GM18861 (cell line): Measurements from ENCODE around the gene TMEM168.
"Not testable (repeated sequence)": the region's sequence is repeated elsewhere in the genome, so short reads cannot be mapped to it uniquely, and the experiment has no call there.

ENCODE experiments used
- ATAC-seq: cut with Tn5 transposase; IDR thresholded peaks from one replicate; pipeline ENCODE4 v1.9.1; 2021; ENCODE audit not compliant: unreplicated experiment

Gene TMEM168

GRCh38 chr7:112789817-112790585 lies at the start of gene TMEM168:
Gene TMEM168 (minus strand): TSS chr7:112790393. CDS start chr7:112784825, 5,568 bp downstream.
- ATAC-seq: peak; percentile 79

- not testable (repeated sequence) for ATAC-seq
Observed at GRCh38 chr7:112835928-112836327, 45.7 kb upstream of the TMEM168 start.

GRCh38 chr7:112833082-112833481 lies 42.9 kb upstream of the TMEM168 start:
- no peak for ATAC-seq

GRCh38 chr7:112830769-112831168 lies 40.6 kb upstream of the TMEM168 start:
- no peak for ATAC-seq

- no peak for ATAC-seq
Observed at GRCh38 chr7:112828696-112829095, 38.5 kb upstream of the TMEM168 start.

GRCh38 chr7:112821345-112821744 lies 31.2 kb upstream of the TMEM168 start:
- no peak for ATAC-seq

- ATAC-seq: no peak
Observed at GRCh38 chr7:112819536-112819935, 29.3 kb upstream of the TMEM168 start.

- ATAC-seq: no peak
Observed at GRCh38 chr7:112806156-112806555, 16.0 kb upstream of the TMEM168 start.

- ATAC-seq: no peak
Observed at GRCh38 chr7:112802406-112802805, 12.2 kb upstream of the TMEM168 start.

GRCh38 chr7:112800486-112800885 lies 10.3 kb upstream of the TMEM168 start:
- no peak for ATAC-seq

- no peak for ATAC-seq
Observed at GRCh38 chr7:112799448-112800120, 9.4 kb upstream of the TMEM168 start.

GRCh38 chr7:112798274-112799159 lies 8.3 kb upstream of the TMEM168 start:
- ATAC-seq: no peak

GRCh38 chr7:112796552-112796951 lies 6.4 kb upstream of the TMEM168 start:
- ATAC-seq: not testable (repeated sequence)

- ATAC-seq: no peak
Observed at GRCh38 chr7:112792441-112792840, 2.2 kb upstream of the TMEM168 start.

GRCh38 chr7:112791465-112792168 lies 1.4 kb upstream of the TMEM168 start:
- ATAC-seq: no peak

GRCh38 chr7:112790586-112791003 lies 402 bp upstream of the TMEM168 start:
- ATAC-seq: peak; percentile 55

GRCh38 chr7:112789453-112789816 lies 758 bp downstream of the TMEM168 start:
- no peak for ATAC-seq

- no peak for ATAC-seq
Observed at GRCh38 chr7:112788778-112789343, 1.3 kb downstream of the TMEM168 start.

GRCh38 chr7:112784603-112785002 lies 5.6 kb downstream of the TMEM168 start:
- ATAC-seq: no peak

- peak; percentile 95 for ATAC-seq
Observed at GRCh38 chr7:112782498-112782897, 7.7 kb downstream of the TMEM168 start.
